Fibroblast of the aortic adventitia (primary cell): ENCODE measurements around the gene PLGLB1. TPM values are rescaled to one million over a fixed set of nuclear protein-coding genes. Genes with fewer than 3 reads are reported as not detected.
"Not testable (repeated sequence)": the region's sequence is repeated elsewhere in the genome, so short reads cannot be mapped to it uniquely, and the experiment has no call there.

ENCODE experiments used
- DNase-seq: peaks from one replicate; pipeline ENCODE4 v3.0.0-alpha.2; 2010; ENCODE audit warnings: low read depth
- H3K4me3 ChIP-seq: 2 replicates; pipeline ENCODE4 v1.5.1; 2011; ENCODE audit warnings: low read depth, mild to moderate bottlenecking, control low read depth, low read length, moderate library complexity
- total RNA-seq: library from RNA; depleted of rRNA; stranded (reverse); fragments of >200 nt; gene quantifications from 2 replicates; pipeline ENCODE4 v1.2.3, GENCODE V29; 2012; ENCODE audit warnings: low replicate concordance

PLGLB1 gene
- total RNA-seq, result 1.5 and 4.9 TPM in 2 replicates

DNA sequence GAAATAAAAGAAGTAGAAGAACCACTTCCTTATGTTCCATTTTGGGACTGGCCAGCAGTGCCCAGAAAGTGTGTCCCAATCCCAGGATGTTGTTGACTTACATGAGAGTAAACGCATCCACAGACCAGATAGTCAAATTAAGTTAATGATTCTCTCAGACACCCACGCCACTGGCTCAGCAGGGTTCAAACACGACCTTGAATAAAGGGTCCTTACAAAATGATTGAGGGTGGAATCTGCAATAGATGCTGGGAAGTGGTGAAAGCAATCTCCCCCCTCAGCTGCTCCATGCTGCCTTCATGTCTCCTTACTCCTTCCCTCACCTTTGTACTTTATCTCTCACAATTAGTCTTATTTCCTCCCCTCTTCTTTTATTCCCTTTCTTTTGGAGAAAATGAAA lies at the start of gene PLGLB1:
Gene PLGLB1, minus strand, starts transcription at position 101 of the 400 bp plus-strand sequence. Its CDS starts 61 bp downstream, at position 40.
- not testable (repeated sequence) for H3K4me3 ChIP-seq

DNA sequence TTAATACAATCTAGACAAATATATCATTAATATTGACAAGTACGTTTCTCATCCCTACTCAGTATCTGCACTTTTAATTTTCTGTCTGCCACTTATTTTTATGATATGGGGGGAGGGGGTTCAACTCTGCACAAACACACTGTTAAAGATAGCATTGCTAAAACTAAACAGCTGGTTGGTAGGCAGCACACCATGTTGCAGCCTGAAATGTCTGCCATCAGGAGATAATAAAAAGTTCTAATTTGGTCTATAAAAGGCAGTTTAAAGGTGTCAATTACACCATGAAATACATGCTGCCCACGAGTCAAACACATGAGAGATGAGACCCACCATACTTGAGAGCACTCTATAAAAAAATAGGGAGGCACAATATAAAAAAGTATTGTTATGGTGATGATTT lies 42.7 kb upstream of the PLGLB1 start:
- not testable (repeated sequence) for H3K4me3 ChIP-seq, DNase-seq

More for the DNA sequence above, at the start of gene PLGLB1:
- not testable (repeated sequence) for DNase-seq

DNA sequence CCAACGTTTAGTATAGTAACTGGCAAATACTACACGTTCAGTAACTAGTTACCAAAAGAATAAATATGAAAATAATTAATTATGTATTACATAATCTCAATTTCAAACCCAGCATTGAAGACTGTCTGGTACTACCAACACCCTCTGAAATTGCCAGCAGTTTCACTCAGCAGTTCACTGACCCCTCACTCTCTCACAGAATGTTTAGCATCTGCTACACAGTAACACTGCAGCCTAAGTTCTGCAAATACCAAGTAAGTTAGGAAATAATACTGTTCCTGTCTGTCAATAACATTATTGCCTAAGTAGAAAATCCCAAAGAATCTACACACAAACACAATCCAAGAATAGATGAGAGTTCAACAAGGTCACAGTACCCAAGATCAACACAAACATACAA lies 41.8 kb upstream of the PLGLB1 start:
- not testable (repeated sequence) for H3K4me3 ChIP-seq, DNase-seq

DNA sequence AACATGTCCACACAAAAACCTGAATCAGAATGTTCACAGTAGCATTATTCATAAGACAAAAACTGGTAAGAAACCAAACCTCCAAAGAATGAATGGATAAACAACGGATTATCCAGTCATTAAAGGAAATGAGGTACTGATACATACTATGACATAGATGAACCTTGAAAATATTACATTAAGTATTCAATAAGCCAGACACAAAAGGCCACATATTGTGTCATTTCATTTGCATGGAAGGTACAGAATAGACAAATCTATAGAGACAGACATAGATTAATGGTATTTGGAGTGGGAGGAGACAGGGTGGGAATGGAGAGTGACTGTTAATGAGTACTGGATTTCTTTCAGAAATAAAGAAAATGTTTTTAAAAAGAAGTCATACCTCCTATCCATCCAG lies 39.9 kb upstream of the PLGLB1 start:
- DNase-seq, H3K4me3 ChIP-seq: not testable (repeated sequence)

DNA sequence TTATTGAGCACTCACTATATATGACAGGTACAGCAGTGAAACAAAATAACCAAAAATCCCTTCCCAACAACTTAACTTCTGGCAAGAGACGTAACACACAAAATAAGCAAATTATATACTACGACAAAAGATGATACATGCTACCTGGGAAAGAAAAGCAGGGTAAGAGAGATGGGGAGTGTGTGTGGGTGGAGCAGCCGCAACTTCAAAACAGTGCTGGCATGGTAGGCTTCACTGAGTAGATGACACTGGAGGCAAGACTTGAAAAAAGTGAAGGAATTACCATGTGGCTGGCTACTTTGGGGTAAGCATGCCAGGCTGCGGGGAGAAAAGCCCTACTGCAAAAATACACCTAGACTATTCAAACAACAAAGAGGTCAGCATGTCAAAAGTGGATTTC lies 36.0 kb upstream of the PLGLB1 start:
- H3K4me3 ChIP-seq, DNase-seq: not testable (repeated sequence)

DNA sequence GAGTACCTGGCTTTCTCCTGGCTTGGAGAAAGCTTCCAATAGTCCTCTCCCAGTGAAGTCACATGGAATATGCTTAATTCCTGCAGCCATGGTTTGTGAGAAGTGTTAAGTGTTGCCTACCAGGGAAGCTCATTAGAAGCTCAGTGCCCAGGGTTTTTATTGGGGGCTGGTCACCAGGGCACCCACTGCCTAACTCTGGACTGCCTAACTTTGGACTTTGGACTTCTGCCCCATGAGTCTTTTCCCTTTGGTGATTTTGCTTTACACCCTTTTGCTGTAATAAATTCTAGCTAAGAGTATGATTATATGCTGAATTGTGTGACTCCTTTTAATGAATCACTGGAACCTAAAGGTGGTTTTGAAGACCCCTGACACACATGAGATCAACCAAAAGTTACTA lies 35.2 kb upstream of the PLGLB1 start:
- H3K4me3 ChIP-seq, DNase-seq: not testable (repeated sequence)

DNA sequence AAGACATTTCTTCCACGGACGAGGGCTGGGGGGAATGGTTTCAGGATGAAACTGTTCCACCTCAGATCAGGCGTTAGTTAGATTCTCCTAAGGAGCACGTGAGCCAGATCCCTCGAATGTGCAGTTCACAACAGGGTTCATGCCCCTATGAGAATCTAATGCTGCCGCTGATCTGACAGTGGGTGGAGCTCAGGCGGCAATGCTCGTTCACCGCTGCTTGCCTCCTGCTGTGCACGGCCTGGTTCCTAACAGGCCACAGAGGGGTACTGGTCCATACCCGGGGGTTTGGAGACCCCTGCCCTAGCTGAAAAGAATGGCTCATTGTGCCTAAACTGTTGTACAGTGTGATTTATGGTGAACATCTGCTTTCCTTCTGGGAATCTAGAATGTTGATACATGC lies 34.8 kb upstream of the PLGLB1 start:
- not testable (repeated sequence) for DNase-seq, H3K4me3 ChIP-seq

DNA sequence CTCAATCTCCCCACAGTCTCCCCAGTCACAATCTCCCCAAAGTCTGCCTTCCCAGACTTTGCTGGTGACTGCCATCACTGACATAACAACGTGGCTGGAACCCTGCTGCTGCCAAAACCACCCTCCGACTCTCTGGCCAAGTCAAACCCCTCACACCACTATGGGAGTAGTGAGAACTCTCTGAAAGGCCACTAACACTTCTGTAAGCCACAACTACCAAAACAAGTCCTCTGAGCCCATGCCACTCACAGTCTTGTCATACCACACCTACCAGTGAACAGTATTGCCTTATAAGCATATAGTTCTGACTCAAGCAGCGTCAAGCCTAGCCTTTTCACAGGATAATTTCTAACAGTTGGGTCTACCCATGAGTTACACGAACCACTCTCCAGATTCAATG lies 32.7 kb upstream of the PLGLB1 start:
- DNase-seq, H3K4me3 ChIP-seq: not testable (repeated sequence)

DNA sequence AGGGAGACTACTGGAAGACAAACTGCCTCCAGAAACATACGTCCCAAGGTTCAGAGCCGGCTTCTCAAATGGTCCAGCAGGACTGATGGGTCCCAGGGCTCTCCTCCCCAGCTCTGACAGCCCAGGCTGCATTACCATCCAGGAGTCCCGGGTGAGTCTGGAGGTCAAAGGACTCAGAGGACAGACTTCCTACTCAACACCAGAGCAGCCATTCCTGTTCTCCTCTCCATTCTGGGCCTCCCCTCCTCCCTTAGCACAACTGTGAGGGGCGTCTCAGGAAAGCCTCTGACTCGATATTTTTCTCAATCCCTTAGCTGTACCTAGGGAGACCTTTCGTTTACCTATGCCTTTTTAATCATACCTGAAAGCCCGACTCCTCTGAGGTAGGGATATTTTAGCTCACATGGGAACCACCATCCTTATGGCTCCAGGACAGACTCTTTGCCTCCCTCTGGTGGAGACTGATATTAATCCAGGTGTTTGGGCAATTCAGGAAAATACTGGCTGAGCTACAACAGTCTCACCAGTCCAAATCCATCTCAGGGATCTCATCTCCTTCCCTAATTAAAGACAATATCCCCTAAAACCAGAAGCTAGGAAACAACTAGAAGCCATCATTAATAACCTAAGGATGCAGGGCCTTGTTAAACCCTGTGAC lies 19.8 kb upstream of the PLGLB1 start:
- H3K4me3 ChIP-seq, DNase-seq: not testable (repeated sequence)

DNA sequence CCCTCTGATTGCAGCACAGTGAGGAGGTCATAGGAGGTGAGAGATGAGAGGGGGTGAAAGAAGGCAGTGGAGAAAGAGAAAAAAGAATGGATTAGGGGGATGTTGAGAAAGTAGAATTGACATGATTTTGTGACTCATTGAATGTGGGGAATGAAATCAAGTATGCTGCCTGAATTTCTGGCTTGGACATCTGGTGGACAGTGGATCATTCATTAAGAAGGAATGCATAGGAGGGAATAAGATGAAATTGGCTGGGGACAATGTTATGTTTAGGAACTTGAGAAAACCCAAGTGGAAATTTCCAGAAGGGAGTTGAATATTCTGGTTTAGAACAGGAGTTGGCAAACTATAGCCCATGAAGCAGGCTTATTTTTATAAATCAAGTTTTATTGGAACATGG lies 7.0 kb upstream of the PLGLB1 start:
- not testable (repeated sequence) for H3K4me3 ChIP-seq, DNase-seq

DNA sequence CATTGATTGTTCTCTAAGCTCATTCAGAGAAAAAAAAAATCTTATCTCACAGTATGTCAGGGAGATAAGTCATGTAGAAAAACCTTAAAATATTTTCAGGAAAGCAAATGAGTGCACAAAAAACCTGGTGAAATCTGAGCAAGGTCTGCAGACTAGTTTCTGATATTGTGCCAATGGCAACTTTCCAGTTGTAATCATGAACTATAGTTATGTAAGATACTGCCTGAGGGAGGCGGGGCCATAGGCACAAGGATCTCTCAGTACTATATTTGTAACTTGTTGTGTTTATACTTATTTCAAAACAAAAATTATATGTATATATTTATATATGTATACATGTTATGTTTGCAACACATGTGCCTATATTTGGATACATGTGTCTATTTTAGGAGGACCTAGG lies 5.2 kb upstream of the PLGLB1 start:
- H3K4me3 ChIP-seq, DNase-seq: not testable (repeated sequence)

DNA sequence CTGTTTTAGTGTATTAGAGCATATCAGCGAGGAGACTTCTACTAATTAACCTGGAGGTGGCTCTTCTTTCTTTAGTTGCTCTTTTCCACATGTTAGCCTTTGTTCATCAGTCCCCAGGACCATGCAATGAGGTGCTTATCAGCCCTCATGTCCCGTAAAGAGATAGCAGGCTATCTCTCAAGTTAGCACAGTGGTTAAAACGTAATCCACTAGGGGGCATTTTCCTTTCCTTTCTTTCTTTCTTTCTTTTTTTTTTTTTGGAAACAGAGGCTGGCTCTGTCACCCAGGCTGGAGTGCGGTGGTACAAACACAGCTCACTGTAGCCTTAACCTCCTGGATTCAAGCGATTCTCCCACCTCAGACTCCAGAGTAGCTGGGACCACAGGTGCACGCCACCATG lies 4.3 kb upstream of the PLGLB1 start:
- DNase-seq, H3K4me3 ChIP-seq: not testable (repeated sequence)

DNA sequence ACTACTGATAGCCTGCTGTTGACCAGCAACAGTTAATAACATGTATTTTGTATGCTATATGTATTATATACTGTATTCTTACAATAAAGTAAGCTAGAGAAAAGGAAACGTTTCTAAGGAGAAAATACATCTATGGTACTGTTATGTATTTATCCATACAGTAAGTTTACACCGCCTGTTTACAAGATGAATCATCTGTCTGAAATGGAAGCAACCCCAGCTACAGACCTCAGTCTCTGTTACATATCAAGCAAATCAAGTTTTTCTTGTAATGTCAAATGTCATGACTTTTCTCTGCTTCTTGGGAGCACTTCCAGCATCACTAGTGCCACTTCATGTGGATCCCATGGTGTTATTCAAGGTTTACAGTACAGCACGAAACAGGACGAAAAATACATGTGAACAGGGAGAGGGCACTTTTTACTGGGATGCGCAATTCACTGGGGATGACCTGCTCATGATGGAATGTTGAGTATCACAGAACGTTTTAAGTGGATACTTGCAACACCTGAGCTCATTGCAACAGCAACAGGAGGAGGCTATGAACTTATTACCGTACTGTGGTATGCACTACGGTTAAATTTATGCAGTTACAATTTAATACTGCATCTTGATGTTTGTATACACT lies 2.5 kb upstream of the PLGLB1 start:
- not testable (repeated sequence) for H3K4me3 ChIP-seq, DNase-seq

DNA sequence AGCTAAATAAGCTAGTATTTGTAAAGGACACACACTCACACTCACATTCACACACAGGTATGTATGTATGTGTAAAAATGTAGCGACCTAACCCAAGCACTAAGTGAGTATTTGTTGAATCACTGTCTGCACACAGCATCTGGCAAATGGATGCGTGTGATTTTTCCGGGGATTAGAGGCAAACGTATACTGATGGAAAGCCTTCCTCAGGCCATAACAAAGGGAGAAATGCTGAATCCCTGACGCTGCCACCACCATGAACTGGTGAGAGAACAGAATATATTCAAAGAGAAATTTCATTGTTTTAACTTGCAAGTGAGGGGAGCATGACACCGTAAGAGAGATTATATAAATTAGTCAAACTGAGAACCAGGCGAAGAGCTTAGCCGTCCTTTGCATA lies 601 bp downstream of the PLGLB1 start:
- not testable (repeated sequence) for H3K4me3 ChIP-seq, DNase-seq

DNA sequence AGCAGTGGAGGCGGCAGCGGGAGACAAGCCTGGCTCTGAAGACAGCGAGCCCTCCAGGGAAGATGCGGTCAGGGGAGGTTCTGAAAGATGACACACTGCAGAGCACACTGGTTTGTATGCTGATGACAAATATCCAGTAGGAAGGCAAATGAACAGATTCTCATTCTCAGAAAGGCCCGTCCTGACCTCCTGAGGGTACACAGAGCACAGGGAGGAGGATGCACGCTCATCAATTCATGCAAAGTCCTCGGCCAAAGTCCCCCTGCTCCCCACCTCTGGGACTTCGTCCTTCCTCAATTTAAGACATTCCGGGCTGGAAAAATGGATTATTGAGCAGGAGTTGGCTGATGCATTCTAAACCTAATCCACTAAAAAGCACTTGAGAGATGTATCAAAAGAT lies 2.6 kb downstream of the PLGLB1 start:
- DNase-seq, result not testable (repeated sequence)

DNA sequence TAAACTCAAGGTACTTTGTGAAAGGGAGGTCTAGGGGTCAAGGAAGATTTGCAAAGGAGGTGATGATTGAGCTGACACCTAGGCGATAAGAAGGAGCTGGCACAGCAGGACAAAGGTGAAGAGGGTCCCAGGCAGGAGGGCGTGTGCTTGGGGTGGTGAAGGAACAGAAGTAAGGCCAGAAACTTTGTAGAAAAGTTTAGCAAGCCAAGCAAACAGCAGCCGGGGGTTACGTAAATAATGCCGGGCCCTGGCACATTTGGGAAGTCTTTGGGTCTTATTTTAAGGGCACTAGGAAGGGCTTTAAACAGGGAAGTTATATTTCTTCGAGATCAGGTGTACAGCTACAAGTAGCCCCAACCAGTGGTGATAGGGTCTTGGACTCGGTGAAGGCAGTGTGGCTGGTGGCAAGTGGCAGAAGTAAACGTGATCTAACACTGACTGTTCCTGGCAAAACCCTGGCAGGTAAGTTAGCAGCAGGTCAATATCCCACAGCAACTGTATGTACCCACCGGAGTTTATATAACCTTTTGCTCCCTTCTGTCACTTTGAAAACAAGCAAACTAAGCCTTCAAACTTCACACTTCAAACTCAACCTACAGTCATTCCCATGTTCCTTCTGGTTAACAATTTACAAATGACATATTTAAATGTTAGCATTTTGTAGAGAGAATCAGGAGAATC lies 7.0 kb downstream of the PLGLB1 start:
- H3K4me3 ChIP-seq, DNase-seq: not testable (repeated sequence)

More for the DNA sequence above, 2.6 kb downstream of the PLGLB1 start:
- H3K4me3 ChIP-seq, result not testable (repeated sequence)

DNA sequence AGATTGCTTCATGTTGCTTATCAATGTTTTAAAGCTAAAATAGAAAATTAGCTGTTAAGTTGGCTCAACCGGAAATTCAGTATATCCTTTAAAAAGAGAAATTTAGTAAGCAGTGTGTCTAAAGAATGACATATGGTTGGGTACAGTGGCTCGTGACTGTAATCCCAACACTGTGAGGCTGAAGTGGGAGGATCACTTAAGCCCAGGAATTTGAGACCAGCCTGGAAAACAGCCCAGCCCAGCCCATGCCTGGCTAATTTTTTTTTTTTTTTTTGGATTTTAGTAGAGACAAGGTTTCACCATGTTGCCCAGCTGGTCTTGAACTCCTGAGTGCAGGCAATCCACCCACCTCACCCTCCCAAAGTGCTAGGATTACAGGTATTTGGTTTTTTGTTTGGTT lies 17.2 kb downstream of the PLGLB1 start:
- DNase-seq, result not testable (repeated sequence)

More for the DNA sequence above, 17.2 kb downstream of the PLGLB1 start:
- not testable (repeated sequence) for H3K4me3 ChIP-seq
